Mesenchymal stem cell (in vitro differentiated cells and primary cell): Measurements from ENCODE around the gene MSMO1. TPM values are rescaled to one million over a fixed set of nuclear protein-coding genes. Genes with fewer than 3 reads are reported as not detected.
"Not testable (repeated sequence)": the region's sequence is repeated elsewhere in the genome, so short reads cannot be mapped to it uniquely, and the experiment has no call there.

Experiments
- DNase-seq: peaks from one replicate; pipeline ENCODE4 v3.0.0-alpha.2; 2013
- H2AFZ ChIP-seq: one replicate; pipeline ENCODE4 v1.6.1; 2013; ENCODE audit warnings: low read depth, mild to moderate bottlenecking, control low read depth, inconsistent platforms, low read length, moderate library complexity
- H2AK5ac ChIP-seq: 2 replicates; pipeline ENCODE4 v1.6.1; 2013; ENCODE audit warnings: low read length, moderate library complexity, mild to moderate bottlenecking, inconsistent platforms; ENCODE audit not compliant: severe bottlenecking
- H2BK120ac ChIP-seq: one replicate; pipeline ENCODE4 v1.6.1; 2013; ENCODE audit warnings: low read depth, mild to moderate bottlenecking, inconsistent platforms, low read length, moderate library complexity
- H2BK12ac ChIP-seq, 2 experiments: one replicate each; pipeline ENCODE4 v1.6.1; 2013; ENCODE audit warnings: inconsistent platforms in 2 of 2, low read length in 2 of 2, mild to moderate bottlenecking in 2 of 2, moderate library complexity in 2 of 2, control low read depth in 1 of 2
- H2BK15ac ChIP-seq: one replicate; pipeline ENCODE4 v1.6.1; 2013; ENCODE audit warnings: mild to moderate bottlenecking, low read depth, inconsistent platforms; ENCODE audit not compliant: poor library complexity, severe bottlenecking
- H2BK5ac ChIP-seq: 2 replicates; pipeline ENCODE4 v1.6.1; 2013; ENCODE audit warnings: low read depth, mild to moderate bottlenecking, low read length, control low read depth, inconsistent platforms; ENCODE audit not compliant: poor library complexity, severe bottlenecking
- H3K14ac ChIP-seq, 2 experiments: one replicate each; pipeline ENCODE4 v1.6.1; 2013; ENCODE audit warnings: inconsistent platforms in 2 of 2, low read length in 2 of 2, control low read depth in 1 of 2, mild to moderate bottlenecking in 1 of 2, moderate library complexity in 1 of 2
- H3K18ac ChIP-seq, 2 experiments: one replicate each; pipeline ENCODE4 v1.6.1; 2013; ENCODE audit warnings: inconsistent platforms in 2 of 2, low read length in 2 of 2, control low read depth in 1 of 2, low read depth in 1 of 2, mild to moderate bottlenecking in 1 of 2
- H3K23ac ChIP-seq, 2 experiments: one replicate each; pipeline ENCODE4 v1.6.1; 2013; ENCODE audit warnings: inconsistent platforms in 2 of 2, low read length in 2 of 2, mild to moderate bottlenecking in 2 of 2, moderate library complexity in 2 of 2, control low read depth in 1 of 2
- H3K27ac ChIP-seq: 2 replicates; pipeline ENCODE4 v1.5.1; 2013; ENCODE audit warnings: mild to moderate bottlenecking, moderate library complexity, low read length, control low read depth, inconsistent platforms; ENCODE audit not compliant: poor library complexity, severe bottlenecking
- H3K27me3 ChIP-seq, 2 experiments: 2 replicates each; pipeline versions ENCODE4 v1.6.1 to v1.7.0; 2013; ENCODE audit warnings: low read length in 2 of 2, mild to moderate bottlenecking in 2 of 2, moderate library complexity in 2 of 2, control low read depth in 1 of 2, inconsistent platforms in 1 of 2; ENCODE audit not compliant: control insufficient read depth in 1 of 2, insufficient read depth in 1 of 2
- H3K36me3 ChIP-seq, 2 experiments: 2 replicates each; pipeline versions ENCODE4 v1.6.1 to v1.7.0; 2013; ENCODE audit warnings: low read length in 2 of 2, control low read depth in 1 of 2, inconsistent platforms in 1 of 2, low read depth in 1 of 2, mild to moderate bottlenecking in 1 of 2; ENCODE audit not compliant: insufficient read depth in 2 of 2, control insufficient read depth in 1 of 2
- H3K4ac ChIP-seq, 2 experiments: one replicate each; pipeline ENCODE4 v1.6.1; 2013; ENCODE audit warnings: inconsistent platforms in 2 of 2, low read length in 2 of 2, mild to moderate bottlenecking in 2 of 2, moderate library complexity in 2 of 2, control low read depth in 1 of 2, low read depth in 1 of 2
- H3K4me1 ChIP-seq: 2 replicates; pipeline ENCODE4 v1.6.1; 2013; ENCODE audit warnings: low read depth, low read length, control low read depth; ENCODE audit not compliant: control insufficient read depth, insufficient read depth
- H3K4me2 ChIP-seq: 2 replicates; pipeline ENCODE4 v1.6.1; 2013; ENCODE audit warnings: low read length, mild to moderate bottlenecking, inconsistent platforms; ENCODE audit not compliant: poor library complexity, severe bottlenecking
- H3K4me3 ChIP-seq, 2 experiments: 2 replicates each; pipeline versions ENCODE4 v1.5.1 to v1.7.0; 2013; ENCODE audit warnings: low read length in 2 of 2, mild to moderate bottlenecking in 2 of 2, control low read depth in 1 of 2, low read depth in 1 of 2; ENCODE audit not compliant: insufficient read depth in 1 of 2
- H3K79me1 ChIP-seq: replicated peaks from 2 replicates; pipeline ENCODE4 v1.6.1; 2013; ENCODE audit warnings: mild to moderate bottlenecking, control low read depth, low read length, inconsistent platforms; ENCODE audit not compliant: poor library complexity, severe bottlenecking
- H3K9ac ChIP-seq: 2 replicates; pipeline ENCODE4 v1.7.0; 2013; ENCODE audit warnings: mild to moderate bottlenecking, low read length, moderate library complexity
- H3K9me3 ChIP-seq: 2 replicates; pipeline ENCODE4 v1.7.0; 2013; ENCODE audit warnings: mild to moderate bottlenecking, low read length; ENCODE audit not compliant: control insufficient read depth
- H4K8ac ChIP-seq: one replicate; pipeline ENCODE4 v1.6.1; 2013; ENCODE audit warnings: inconsistent platforms, mild to moderate bottlenecking, low read length, moderate library complexity
- H4K91ac ChIP-seq: one replicate; pipeline ENCODE4 v1.6.1; 2013; ENCODE audit warnings: mild to moderate bottlenecking, low read length, inconsistent platforms
- WGBS: methylation state at CpG from one replicate; pipeline ENCODE4 v1.1.7; 2013; ENCODE audit warnings: mixed read lengths; 5-methylcytosine and 5-hydroxymethylcytosine counted together
- polyA plus RNA-seq, 2 experiments: library from polyadenylated mRNA; stranded (reverse); fragments of 200-250 nt; gene quantifications; one replicate each; pipeline ENCODE4 v1.2.3, GENCODE V29; 2013

Gene MSMO1
- 313 TPM for polyA plus RNA-seq (2013, experiment 1 of 2)
- 343 TPM for polyA plus RNA-seq (2013, experiment 2 of 2)

DNA sequence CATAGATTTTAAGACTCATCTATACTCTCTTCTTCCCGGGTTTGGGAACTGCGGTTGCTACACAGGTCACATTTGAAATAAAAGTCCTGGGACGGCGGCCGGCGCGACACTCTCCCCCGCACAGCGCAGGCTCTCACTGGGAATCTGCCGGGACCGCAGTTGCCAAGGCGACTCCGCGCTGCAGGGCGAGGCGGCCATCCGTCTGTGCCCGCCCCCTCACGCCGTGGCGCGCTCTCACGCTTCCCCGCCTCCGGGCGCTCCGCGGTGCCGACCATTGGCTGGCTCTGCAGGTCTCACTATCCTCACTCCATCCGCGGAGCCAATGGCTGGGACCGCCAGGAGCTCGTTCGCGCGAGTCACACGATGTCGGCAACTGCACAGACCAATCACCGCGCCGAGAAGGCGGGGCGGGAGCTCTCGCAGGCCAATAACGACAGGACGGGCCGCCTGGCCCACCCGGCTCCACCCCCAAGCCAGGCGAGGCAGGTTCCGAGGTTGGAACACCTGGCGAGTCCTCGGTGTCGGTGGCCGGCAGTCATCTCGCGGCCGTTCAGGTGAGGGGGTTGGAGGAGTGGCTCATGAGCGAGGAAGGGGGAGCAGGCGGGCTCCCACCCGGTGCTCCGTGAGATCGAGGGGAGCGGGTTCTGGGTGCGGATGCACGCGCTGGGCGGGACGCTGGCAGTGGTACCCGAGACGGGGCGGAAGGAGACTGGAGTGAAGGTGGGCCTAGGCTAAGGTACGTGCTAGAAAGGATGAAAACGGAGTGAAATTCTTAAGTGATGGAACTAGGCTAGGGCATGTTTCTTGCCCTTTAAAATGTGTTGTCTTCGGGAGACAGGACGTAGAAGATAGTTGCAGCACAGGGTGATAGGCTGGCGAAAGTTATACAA lies at the start of gene MSMO1:
MSMO1 (plus strand) TSS at position 459 of the 890 bp plus-strand sequence. CDS start 5,702 bp downstream, outside the sequence.
- Histone ChIP-seq H3K79me1 (peaks cover 3% of the 10 kb centered on the region), H2BK12ac (peak within 1 kb of the TSS; percentile 59 to 91), H3K4me3 (peak within 1 kb of the TSS; percentile 78 to 99), H3K36me3 (peaks cover 11 to 30% of the 10 kb centered on the region in 2 experiments), H3K18ac (peak within 1 kb of the TSS; percentile 78 to 96), H2BK15ac (peak within 1 kb of the TSS; percentile 73), H3K4ac (peak within 1 kb of the TSS; percentile 77 to 91), H2BK5ac (no peak within 1 kb of the TSS), H2AK5ac (no peak within 1 kb of the TSS), H4K8ac (peak within 1 kb of the TSS; percentile 45), H3K9ac (peak within 1 kb of the TSS; percentile 98), H3K9me3 (no peaks in the 10 kb centered on the region), H4K91ac (peak within 1 kb of the TSS; percentile 60), H2BK120ac (peak within 1 kb of the TSS; percentile 42), H3K23ac (peak within 1 kb of the TSS; percentile 20 to 98), H3K4me2 (peak within 1 kb of the TSS; percentile 72), H3K4me1 (peaks cover 14% of the 10 kb centered on the region), H3K14ac (peak within 1 kb of the TSS in 1 of 2 experiments; percentile 92), H2AFZ (no peak within 1 kb of the TSS), H3K27ac (peak within 1 kb of the TSS; percentile 70), H3K27me3 (no peaks in the 10 kb centered on the region)
- WGBS, result under 1% methylated on average over 76 of the region's 76 CpGs
- peak; percentile 99 for DNase-seq

DNA sequence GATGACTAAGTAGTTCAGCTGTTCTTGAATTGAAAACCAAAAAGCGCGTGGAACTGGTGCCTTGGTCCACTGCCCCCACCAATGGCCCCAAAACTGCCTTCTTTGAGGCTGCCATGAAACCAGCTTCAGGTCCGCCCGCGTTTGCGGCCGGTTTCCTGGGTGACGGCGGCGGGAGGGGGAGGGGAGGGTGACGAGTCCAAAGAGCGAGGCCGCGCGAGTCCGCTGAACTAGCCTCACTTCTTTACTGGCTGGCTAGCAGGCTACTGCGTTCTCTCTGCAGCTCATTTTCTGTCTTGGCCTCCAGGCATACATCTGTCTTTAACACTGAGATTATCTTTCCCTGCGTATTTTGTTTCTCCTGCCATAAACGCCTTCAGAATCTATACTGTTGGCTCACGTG lies 47.9 kb upstream of the MSMO1 start:
- 91% methylated on average over 20 of the region's 20 CpGs for WGBS
- not testable (repeated sequence) for H4K91ac ChIP-seq, H3K27me3 ChIP-seq, H4K8ac ChIP-seq, H2BK12ac ChIP-seq, H2AK5ac ChIP-seq, H3K27ac ChIP-seq, H3K4me2 ChIP-seq, H2BK5ac ChIP-seq, H2BK120ac ChIP-seq, H3K9me3 ChIP-seq, H3K4me1 ChIP-seq, H3K79me1 ChIP-seq, H3K4ac ChIP-seq, H3K18ac ChIP-seq, H2AFZ ChIP-seq, DNase-seq, H3K9ac ChIP-seq, H3K36me3 ChIP-seq, H3K14ac ChIP-seq, H3K4me3 ChIP-seq, H3K23ac ChIP-seq, H2BK15ac ChIP-seq

DNA sequence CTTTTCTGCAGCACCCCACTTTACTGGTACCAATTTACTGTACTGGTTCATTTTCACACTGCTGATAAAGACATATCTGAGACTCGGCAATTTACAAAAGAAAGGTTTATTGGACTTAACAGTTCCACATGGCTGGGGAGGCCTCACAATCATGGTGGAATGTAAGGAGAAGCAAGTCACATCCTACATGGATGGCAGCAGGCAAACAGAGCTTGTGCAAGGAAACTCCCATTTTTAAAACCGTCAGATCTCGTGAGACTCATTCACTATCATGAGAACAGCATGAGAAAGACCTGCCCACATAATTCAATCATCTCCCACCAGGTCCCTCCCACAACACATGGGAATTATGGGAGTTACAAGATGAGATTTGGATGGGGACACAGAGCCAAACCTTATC lies 42.8 kb upstream of the MSMO1 start:
- not testable (repeated sequence) for H3K27ac ChIP-seq, H2BK120ac ChIP-seq, DNase-seq, H3K79me1 ChIP-seq, H2AK5ac ChIP-seq, H3K9ac ChIP-seq, H2BK15ac ChIP-seq, H3K23ac ChIP-seq, H2AFZ ChIP-seq, H3K4me3 ChIP-seq, H4K91ac ChIP-seq, H3K4ac ChIP-seq, H3K36me3 ChIP-seq, H3K27me3 ChIP-seq, H4K8ac ChIP-seq, H3K4me1 ChIP-seq, H3K14ac ChIP-seq, H2BK12ac ChIP-seq, H3K9me3 ChIP-seq, H3K4me2 ChIP-seq, H2BK5ac ChIP-seq, H3K18ac ChIP-seq
- WGBS, result 95% methylated on average over 2 of the region's 3 CpGs

DNA sequence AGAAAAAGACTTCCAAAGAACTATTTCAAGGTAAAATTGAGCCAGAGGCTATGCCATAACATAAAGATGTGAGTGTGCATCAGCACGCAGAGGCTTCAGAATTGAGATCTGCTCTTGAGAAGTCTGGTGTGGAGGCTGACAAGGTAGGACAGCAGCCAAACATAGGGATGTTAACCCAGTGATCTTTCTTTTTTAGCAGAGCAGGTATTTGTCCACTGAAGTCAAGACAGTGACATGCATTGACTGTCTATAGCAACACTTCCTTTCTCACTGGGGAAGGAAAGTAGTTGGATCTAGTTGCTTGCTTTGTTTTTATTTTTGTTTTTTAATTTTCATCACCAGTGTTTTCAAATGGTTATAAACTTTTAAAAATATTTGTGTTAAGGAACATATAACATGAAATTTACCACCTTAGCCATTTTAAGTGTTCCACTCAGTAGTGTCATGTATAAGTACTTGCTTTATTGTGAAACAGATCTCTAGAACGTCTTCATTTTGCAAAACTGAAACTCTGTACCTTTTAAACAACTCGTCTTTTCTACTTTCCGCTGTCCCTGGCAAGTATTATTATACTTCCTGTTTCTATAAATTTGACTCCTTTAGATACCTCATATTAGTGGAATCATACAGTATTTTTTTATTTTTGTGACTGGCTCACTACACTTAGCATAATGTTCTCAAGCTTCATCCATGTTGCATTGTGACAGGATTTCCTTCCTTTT lies 40.7 kb upstream of the MSMO1 start:
- not testable (repeated sequence) for H3K9ac ChIP-seq, H3K4me1 ChIP-seq, H2BK12ac ChIP-seq, H2AFZ ChIP-seq, H2BK120ac ChIP-seq, H2BK5ac ChIP-seq, H3K14ac ChIP-seq, H3K4me3 ChIP-seq, H3K23ac ChIP-seq, H4K91ac ChIP-seq, DNase-seq, H3K27me3 ChIP-seq, H3K4ac ChIP-seq, H3K4me2 ChIP-seq, H4K8ac ChIP-seq, H3K27ac ChIP-seq, H3K18ac ChIP-seq, H3K36me3 ChIP-seq, H3K79me1 ChIP-seq, H2BK15ac ChIP-seq, H2AK5ac ChIP-seq, H3K9me3 ChIP-seq
- WGBS, result 100% methylated on average over 2 of the region's 4 CpGs
